Stimulated activated CD8-positive, alpha-beta memory T cell treated with anti-CD3 and anti-CD28 coated beads, Interleukin-15, amount 100 ng/mL, for 24 hours (primary cell): ENCODE data around the gene MOK.

Source experiments
- DNase-seq: peaks from one replicate; pipeline ENCODE4 v3.0.0-alpha.2; 2020; ENCODE audit warnings: low read depth

Gene MOK

GRCh38 chr14:102180248-102180998 lies 124.5 kb downstream of the MOK start:
- DNase-seq = no peak
